NCI-H526 (cell line): ENCODE results near the gene GCH1.
A peak's percentile ranks its signal among the peaks of the same experiment; 100 is the strongest.
"Not testable (repeated sequence)": the region's sequence is repeated elsewhere in the genome, so short reads cannot be mapped to it uniquely, and the experiment has no call there.

Experiments used
- DNase-seq, 2 experiments: peaks; one replicate each; lab custom pipeline; 2025; lab: John Stamatoyannopoulos, UW

Gene GCH1

GRCh38 chr14:54818201-54819133 is 84.2 kb downstream of the GCH1 start:
- no peak for DNase-seq

GRCh38 chr14:54817506-54817905 is 85.1 kb downstream of the GCH1 start:
- no peak for DNase-seq

- no peak for DNase-seq
Observed at GRCh38 chr14:54816450-54816849, 86.2 kb downstream of the GCH1 start.

GRCh38 chr14:54815515-54815914 is 87.1 kb downstream of the GCH1 start:
- DNase-seq, result no peak

GRCh38 chr14:54815016-54815415 is 87.6 kb downstream of the GCH1 start:
- no peak for DNase-seq

GRCh38 chr14:54814076-54814475 is 88.5 kb downstream of the GCH1 start:
- peak in 1 of 2 experiments; percentile 7 for DNase-seq

GRCh38 chr14:54813081-54813480 is 89.5 kb downstream of the GCH1 start:
- no peak for DNase-seq

- DNase-seq, result no peak
Observed at GRCh38 chr14:54812617-54813016, 90.0 kb downstream of the GCH1 start.

GRCh38 chr14:54809767-54810166 is 92.9 kb downstream of the GCH1 start:
- DNase-seq, result no peak

- DNase-seq, result no peak
Observed at GRCh38 chr14:54808326-54809161, 94.1 kb downstream of the GCH1 start.

GRCh38 chr14:54807881-54808280 is 94.7 kb downstream of the GCH1 start:
- no peak for DNase-seq

- no peak for DNase-seq
Observed at GRCh38 chr14:54807428-54807827, 95.2 kb downstream of the GCH1 start.

- DNase-seq, result no peak
Observed at GRCh38 chr14:54806616-54807015, 96.0 kb downstream of the GCH1 start.

GRCh38 chr14:54805445-54806322 is 96.9 kb downstream of the GCH1 start:
- DNase-seq, result peak; percentile 78 to 93

- DNase-seq, result peak in 1 of 2 experiments; percentile 53
Observed at GRCh38 chr14:54805070-54805444, 97.6 kb downstream of the GCH1 start.

- peak; percentile 57 to 88 for DNase-seq
Observed at GRCh38 chr14:54804538-54805041, 98.0 kb downstream of the GCH1 start.

- DNase-seq, result peak in 1 of 2 experiments; percentile 34
Observed at GRCh38 chr14:54803926-54804537, 98.6 kb downstream of the GCH1 start.

GRCh38 chr14:54803396-54803795 is 99.2 kb downstream of the GCH1 start:
- DNase-seq, result peak in 1 of 2 experiments; percentile 52

GRCh38 chr14:54801482-54801881 is 101.1 kb downstream of the GCH1 start:
- not testable (repeated sequence) for DNase-seq

GRCh38 chr14:54798465-54799124 is 104.0 kb downstream of the GCH1 start:
- DNase-seq, result no peak

- DNase-seq, result no peak
Observed at GRCh38 chr14:54797986-54798385, 104.6 kb downstream of the GCH1 start.
